ENCODE measurements around the gene TMEM72. TPM values are rescaled to one million over a fixed set of nuclear protein-coding genes. Genes with fewer than 3 reads are reported as not detected.
A peak's percentile ranks its signal among the peaks of the same experiment; 100 is the strongest.

The TMEM72 gene
- total and polyA plus RNA-seq, 2 donors (not counting 1 experiment from before 2014, with no cell fraction given) = not detected

DNA sequence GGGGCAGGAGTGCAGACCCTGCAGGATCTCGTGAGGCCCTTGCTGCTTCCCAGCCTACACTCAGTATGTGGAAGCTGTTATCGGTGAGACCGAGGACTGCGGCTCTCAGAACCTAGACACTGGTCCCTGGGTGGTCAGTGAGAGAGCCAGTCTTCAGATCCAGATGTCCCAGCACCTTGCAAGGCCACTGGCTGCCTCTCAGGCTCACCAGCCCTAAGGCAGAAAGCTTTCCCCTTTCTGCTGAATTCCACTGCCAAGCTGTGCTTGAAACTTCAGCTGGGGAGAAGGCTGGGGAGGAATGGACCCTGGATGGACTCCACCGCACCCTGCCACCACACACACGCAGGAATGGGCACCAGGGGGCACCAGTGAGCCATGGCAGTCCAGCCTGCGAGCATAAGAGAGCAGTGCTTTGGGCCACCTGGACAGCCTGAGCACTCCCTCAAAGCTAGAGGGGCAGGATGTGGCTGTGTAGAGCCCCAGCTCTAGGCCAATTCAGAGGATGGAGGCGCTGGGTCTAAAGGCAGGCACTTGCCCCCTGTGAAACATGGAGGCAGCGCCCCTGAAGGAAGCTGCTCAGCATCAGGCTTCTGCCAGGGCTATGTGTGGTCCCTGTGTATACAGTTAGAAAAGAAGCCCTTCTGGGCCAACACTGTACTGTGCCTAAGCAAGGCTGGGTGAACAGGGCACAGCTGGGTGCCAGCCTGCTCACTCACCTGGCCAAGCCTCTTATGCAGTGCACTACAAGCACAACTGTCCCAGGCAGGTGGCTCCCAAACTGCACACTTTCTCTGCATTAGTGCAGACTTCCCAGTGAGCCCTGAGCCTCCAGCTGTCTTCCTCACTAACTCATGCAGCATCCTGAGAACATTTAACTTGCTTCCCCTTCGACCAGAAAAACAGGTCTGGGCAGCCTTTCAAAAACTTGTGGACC lies 21.6 kb downstream of the TMEM72 start:
- intact Hi-C loops (cut with micrococcal nuclease) = loop anchor here (1.0 kb wide), 2 partner anchors 27 to 43 kb away; partner anchors contain the start of gene RASSF4
- Mint-ChIP-seq H3K27me3 (no peaks in the 10 kb centered on the region), H3K4me3 (no peak overlapping the region), H3K27ac (no peak overlapping the region), H3K9me3 (ENCODE audit: insufficient read depth) (no peaks in the 10 kb centered on the region), H3K4me1 (no peaks in the 10 kb centered on the region)
- ChIA-PET CTCF (interaction anchor here (0.6 to 6.4 kb wide), 19 partner anchors 9 to 302 kb away, joined by 3 to 93 read pairs (median 5); partner anchors contain the start of genes DEPP1, RASSF4 and ZNF22), POLR2A (interaction anchor here (1.2 kb wide), 1 partner anchor 45 kb away, joined by 4 read pairs; the partner anchor contains the start of gene DEPP1)
- 47% methylated on average over 10 of the region's 10 CpGs for WGBS (ENCODE audit: insufficient coverage)
- H3K27ac ChIP-seq (ENCODE audit: low read length in 2 of 2) = no peak overlapping the region
- no peaks in the 10 kb centered on the region for H3K27me3 ChIP-seq (replicated peaks in 1 of 4; ENCODE audit: control extremely low read depth in 1 of 4, control insufficient read depth in 3 of 4, insufficient read depth in 4 of 4, low read length in 3 of 4)
- no peak overlapping the region for H3K4me3 ChIP-seq (ENCODE audit: control extremely low read depth in 1 of 5, extremely low read depth in 1 of 5, insufficient read depth in 1 of 5, low read depth in 2 of 5, low read length in 4 of 5)
- no peak overlapping the region for H3K4me2 ChIP-seq (replicated peaks; ENCODE audit: low read depth, low read length, poor library complexity, severe bottlenecking)
- H3K36me3 ChIP-seq (replicated peaks in 1 of 2; ENCODE audit: control extremely low read depth in 1 of 2, control insufficient read depth in 1 of 2, extremely low read depth in 1 of 2, insufficient read depth in 2 of 2, low read length in 1 of 2) = no peaks in the 10 kb centered on the region
- H3K79me2 ChIP-seq (ENCODE audit: control insufficient read depth, insufficient read depth, low read length) = no peaks in the 10 kb centered on the region
- TF ChIP-seq EZH2 (IDR thresholded peaks at IDR 0.05; ENCODE audit: borderline replicate concordance, insufficient read depth, low read depth, low read length, poor library complexity, severe bottlenecking) = no peak
- TF ChIP-seq, protein P1, sequence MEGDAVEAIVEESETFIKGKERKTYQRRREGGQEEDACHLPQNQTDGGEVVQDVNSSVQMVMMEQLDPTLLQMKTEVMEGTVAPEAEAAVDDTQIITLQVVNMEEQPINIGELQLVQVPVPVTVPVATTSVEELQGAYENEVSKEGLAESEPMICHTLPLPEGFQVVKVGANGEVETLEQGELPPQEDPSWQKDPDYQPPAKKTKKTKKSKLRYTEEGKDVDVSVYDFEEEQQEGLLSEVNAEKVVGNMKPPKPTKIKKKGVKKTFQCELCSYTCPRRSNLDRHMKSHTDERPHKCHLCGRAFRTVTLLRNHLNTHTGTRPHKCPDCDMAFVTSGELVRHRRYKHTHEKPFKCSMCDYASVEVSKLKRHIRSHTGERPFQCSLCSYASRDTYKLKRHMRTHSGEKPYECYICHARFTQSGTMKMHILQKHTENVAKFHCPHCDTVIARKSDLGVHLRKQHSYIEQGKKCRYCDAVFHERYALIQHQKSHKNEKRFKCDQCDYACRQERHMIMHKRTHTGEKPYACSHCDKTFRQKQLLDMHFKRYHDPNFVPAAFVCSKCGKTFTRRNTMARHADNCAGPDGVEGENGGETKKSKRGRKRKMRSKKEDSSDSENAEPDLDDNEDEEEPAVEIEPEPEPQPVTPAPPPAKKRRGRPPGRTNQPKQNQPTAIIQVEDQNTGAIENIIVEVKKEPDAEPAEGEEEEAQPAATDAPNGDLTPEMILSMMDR (IDR thresholded peaks at IDR 0.05) = peak; percentile 92
- peak overlapping the region; percentile 20 for H2AFZ ChIP-seq (ENCODE audit: insufficient read depth, low read depth, low read length, poor library complexity, severe bottlenecking)
- no peaks in the 10 kb centered on the region for H3K9me3 ChIP-seq (ENCODE audit: control extremely low read depth in 1 of 3, control insufficient read depth in 2 of 3, insufficient read depth in 1 of 3, low read length in 2 of 3)
- H4K20me1 ChIP-seq (ENCODE audit: control insufficient read depth, insufficient read depth, low read length, poor library complexity, severe bottlenecking) = no peaks in the 10 kb centered on the region
- peaks cover 0 to 8% of the 10 kb centered on the region in 2 donors for H3K4me1 ChIP-seq (ENCODE audit: control insufficient read depth in 2 of 2, insufficient read depth in 2 of 2, low read length in 2 of 2)
- DNase-seq (peak; percentile 83), ATAC-seq (ENCODE audit: low read depth) (peak; percentile 96)
- no peak overlapping the region for H3K9ac ChIP-seq (ENCODE audit: low read length)

Measured in B cell (primary cell).